GM19351 (cell line): ENCODE data around the gene RNF31.
A peak's percentile ranks its signal among the peaks of the same experiment; 100 is the strongest.
"Not testable (repeated sequence)": the region's sequence is repeated elsewhere in the genome, so short reads cannot be mapped to it uniquely, and the experiment has no call there.

Source experiments
- ATAC-seq: cut with Tn5 transposase; IDR thresholded peaks from one replicate; pipeline ENCODE4 v1.9.1; 2021; ENCODE audit warnings: mild to moderate bottlenecking, moderate library complexity; ENCODE audit not compliant: unreplicated experiment

Gene RNF31

DNA sequence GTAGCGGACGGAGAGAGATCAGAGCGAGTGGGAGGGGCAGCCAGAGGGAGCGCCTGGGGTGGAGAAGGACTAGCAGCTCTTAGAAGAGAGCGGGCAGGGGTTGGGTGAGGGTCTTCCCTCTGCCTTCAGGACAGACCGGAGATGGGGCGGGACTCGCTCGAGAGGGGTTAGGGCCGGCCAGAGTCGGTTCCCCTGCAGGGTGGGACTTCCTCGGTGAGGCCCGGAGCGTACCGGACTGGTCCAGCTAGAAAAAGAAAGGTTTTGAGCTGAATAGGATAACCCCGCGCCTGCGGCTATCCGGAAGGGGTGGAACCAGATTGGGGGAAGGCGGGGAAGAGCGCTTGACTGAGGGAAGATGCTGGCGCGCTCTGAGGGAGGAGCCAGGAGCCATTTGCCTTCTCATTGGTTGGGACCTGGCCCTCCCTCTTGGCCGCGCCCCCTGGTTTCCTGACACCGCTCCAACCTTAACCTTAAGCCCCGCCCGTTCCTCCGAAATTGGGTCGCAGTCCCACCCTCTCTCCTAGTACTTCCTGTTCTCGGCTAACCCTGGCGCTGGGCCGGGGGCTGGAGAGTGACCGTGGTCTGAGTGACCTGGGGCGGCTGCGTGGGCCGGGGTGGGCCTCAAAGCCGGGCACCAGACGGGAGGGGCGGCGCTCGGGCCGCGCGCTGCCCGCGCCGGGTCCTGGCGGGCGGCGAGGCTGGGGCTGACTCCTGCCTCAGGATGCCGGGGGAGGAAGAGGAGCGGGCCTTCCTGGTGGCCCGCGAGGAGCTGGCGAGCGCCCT is at the start of gene RNF31:
Gene RNF31 (plus strand): TSS at position 521 of the 783 bp plus-strand sequence. CDS start 201 bp downstream, at position 722.
- peak; percentile 80 for ATAC-seq

DNA sequence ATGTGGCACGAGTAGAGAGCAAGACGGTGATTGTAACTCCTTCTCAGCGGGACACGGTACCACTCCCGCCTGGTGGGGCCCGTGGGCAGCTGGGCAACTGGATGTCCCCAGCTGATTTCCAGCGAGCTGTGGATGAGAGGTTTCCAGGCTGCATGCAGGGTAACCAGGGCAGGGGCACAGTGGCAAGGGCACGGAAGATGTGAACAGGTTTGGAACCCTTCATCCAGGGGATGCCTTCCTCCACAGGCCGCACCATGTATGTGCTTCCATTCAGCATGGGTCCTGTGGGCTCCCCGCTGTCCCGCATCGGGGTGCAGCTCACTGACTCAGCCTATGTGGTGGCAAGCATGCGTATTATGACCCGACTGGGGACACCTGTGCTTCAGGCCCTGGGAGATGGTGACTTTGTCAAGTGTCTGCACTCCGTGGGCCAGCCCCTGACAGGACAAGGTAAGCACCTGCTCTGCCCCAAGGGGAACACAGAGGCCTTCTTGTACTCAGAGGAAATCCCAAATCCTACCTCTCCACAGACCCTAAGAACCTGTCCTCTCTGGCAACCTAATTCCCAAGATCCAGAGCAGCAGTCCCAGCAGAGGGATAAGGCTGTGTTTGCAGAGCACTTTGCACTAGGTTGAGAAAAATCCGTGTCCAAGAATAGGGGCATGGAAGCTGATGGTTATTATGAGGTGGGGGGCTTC is 48.9 kb upstream of the RNF31 start:
- no peak for ATAC-seq

DNA sequence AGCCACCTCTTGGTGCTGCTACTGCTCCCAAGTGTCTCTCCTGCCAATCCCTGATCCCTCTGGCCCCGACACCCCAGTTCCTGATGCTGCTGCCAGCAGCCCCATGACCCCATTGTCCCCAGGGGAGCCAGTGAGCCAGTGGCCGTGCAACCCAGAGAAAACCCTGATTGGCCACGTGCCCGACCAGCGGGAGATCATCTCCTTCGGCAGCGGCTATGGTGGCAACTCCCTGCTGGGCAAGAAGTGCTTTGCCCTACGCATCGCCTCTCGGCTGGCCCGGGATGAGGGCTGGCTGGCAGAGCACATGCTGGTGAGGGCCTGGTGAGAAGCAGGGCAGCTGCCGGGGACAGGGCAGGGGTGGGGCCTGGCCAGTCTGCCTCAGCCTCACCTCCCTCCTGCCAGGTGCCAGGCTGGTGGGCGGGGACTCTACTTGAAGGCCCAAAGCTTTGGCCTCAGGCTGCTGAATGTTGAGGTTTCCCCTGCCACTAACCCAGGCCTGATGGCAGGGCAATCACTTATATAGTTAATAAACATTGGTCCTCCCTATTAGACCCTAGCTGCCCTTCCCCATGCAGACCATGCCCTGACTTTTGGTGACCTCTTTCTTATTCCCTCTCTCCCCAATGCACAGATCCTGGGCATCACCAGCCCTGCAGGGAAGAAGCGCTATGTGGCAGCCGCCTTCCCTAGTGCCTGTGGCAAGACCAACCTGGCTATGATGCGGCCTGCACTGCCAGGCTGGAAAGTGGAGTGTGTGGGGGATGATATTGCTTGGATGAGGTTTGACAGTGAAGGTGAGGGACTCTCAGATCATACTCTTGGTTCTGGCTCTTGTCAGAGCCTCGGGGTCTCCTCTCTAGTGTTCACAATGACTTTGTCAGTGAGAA is 48.1 kb upstream of the RNF31 start:
- no peak for ATAC-seq

DNA sequence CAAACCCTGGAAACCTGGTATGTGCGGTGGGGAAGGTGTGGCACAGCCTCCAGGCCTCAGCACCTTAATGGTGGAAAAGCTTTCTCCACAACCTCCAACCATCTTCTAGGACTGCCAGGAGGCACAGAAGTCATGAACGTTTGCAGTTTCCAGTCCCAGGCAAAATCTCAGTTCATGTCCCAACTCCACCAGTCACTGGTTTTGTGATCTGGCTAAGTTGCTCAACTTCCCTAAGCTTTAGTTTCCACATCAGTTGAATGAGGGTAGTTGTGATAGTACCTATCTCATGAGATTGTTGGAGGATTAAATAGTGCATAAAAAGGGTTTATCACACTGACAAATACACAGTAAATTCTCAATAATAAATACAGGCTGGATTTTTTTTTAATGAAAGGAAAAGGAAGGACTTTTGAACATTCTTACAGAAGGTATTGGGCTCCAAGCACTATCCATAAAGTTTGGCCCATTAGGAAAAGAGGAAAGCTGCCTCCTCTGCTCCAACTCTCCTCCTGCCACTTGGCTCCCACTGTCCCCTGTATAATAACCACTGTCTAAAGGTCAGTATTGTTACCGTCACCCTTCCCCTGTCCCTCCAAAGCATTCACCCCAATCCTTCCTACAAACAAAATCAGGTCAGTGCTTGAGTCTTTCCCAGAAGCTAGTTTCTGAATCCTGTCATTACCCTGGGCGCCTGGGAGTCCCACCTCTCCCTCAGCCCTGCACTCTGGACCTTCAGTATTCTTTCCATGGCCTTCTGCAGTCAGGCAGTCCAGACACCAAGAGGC is 46.9 kb upstream of the RNF31 start:
- ATAC-seq, result no peak

DNA sequence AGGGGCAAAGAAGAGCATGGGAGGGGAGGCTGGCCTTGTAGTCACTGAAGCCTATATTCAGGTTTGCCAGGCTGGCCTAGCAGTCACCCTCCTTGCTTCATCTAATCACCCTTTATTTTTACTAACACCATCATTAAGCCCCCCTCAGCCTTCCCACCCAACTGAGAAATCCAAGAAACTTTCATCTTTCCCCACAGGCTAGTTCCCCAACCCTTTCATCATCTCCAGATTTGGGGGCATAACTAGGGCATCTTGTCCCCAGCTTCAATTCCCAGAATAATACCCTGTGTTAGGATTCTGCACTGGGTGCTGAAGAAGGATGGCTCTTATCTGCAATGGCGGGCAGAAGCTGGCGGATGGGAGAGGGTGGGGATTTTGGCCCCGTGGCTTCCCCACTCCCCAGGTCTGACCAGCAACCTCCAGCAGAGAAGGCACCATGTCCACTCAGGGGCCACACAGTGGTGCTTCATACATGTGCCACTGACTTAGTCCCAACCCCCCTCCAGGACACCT is 46.3 kb upstream of the RNF31 start:
- ATAC-seq, result no peak

DNA sequence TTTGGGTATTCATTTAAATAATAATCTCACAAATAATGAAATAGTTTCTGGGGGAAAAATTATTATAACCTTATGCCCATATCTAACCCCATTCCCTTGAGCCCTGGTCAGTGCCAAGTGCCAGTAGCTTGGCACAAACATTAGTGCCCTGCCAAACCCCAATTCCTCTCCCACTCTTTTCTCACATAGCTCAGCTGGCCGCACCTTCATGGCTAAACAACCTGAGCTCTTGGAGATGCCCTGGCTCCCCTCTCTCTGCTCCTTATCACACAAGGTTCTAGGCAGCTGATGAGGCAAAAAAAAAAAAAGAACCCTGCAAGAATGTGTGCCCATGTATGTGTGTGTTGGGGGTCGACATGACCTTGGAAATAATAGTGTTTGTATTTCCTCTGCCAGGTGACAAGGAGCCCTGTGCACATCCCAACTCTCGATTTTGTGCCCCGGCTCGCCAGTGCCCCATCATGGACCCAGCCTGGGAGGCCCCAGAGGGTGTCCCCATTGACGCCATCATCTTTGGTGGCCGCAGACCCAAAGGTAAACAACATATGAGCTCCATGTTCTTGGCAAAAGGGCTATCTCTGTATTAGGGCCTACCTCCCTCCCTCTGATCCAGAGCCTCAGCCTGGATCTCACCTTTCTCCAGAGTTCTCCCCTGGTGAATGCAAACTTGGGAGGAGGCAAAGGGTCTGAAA is 44.8 kb upstream of the RNF31 start:
- ATAC-seq, result no peak

DNA sequence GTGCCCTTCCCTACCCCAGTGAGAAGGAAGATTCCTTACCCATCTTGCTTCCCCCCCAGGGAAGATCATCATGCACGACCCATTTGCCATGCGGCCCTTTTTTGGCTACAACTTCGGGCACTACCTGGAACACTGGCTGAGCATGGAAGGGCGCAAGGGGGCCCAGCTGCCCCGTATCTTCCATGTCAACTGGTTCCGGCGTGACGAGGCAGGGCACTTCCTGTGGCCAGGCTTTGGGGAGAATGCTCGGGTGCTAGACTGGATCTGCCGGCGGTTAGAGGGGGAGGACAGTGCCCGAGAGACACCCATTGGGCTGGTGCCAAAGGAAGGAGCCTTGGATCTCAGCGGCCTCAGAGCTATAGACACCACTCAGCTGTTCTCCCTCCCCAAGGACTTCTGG is 43.8 kb upstream of the RNF31 start:
- ATAC-seq, result no peak

DNA sequence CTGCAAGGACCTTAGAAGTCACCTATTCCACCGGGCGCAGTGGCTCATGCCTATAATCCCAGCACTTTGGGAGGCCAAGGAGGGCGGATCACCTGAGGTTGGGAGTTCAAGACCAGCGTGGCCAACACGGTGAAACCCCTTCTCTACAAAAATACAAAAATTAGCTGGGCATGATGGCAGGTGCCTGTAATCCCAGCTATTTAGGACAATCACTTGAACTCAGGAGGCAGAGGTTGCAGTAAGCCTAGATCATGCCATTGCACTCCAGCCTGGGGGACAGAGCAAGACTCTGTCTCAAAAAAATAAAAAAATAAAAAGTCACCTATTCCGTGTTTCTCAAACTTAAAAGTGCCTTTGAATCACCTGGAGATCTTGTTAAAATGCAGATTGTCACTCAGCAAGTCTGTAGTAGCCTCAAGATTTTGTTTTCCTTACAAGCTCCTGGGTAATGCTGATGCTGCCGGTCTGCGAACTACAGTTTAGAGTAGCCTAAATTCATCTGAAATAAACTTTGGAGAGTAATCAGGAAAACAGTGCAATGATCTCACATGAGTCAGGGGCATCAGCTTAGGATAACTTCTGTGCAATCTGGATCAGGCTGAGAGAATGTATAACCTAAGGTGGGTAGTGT is 41.6 kb upstream of the RNF31 start:
- ATAC-seq, result not testable (repeated sequence)

DNA sequence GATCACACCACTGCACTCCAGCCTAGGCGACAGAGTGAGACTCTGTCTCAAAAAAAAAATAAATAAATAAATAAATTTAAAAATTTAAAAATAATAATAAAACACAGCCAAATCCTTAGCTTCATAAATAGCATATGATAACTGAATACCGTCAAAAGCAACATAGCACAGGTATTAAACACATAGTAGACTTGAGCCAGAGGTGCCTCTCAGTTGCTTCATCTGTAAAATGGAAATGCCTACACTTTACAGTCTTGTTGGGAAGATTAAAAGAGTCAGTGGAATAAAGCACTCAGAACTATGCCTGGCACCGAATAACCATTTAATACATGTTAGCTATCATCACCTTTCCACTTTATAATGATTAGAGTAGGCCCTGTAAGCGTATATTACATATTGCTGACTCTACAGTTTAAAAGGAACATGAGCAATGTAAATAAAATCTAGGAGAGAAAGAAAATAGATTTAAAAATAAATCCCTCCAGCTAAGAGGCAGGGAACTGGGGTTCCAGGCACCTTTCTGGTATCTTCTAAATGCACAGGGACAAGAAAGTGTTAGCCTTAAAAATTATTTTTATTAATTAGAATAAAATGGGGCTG is 40.5 kb upstream of the RNF31 start:
- ATAC-seq, result no peak

DNA sequence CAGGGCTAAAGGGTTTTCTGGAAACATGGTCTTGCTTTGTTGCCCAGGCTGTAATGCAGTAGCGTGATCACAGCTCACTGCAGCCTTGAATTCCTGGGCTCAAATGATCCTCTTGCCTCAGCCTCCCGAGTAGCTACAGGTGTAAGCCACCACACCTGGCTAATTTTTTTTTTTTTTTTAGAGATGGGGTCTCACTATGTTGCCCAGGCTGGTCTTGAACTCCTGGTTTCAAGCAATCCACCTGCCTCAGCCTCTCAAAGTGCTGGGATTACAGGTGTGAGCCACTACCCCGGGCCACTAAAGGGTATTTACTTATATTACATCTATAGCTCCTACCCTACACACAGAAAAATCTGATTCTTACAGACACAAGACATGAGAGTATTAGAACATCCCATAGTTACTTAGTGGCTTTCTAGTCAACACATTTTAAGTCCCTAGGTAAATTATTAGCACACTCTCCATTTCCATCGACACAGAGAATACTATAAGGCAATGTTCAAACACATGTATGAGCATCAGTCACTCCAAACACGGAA is 38.9 kb upstream of the RNF31 start:
- ATAC-seq, result peak; percentile 29

DNA sequence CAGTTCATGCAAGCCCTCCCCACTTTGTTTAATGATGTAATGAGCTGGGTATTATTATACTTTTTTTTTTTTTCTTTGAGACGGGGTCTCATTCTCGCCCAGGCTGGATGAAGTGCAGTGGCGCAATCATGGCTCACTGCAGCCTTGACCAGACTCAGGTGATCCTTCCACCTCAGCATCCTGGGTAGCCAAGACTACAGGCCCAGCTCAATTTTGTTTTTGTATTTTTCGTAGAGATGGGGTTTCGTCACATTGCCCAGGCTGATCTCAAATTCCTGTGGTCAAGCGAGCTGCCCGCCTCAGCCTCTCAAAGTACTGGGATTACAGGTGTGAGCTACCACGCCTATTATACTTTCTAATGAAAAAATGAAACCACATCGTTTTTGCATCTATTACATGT is 37.2 kb upstream of the RNF31 start:
- ATAC-seq, result no peak

DNA sequence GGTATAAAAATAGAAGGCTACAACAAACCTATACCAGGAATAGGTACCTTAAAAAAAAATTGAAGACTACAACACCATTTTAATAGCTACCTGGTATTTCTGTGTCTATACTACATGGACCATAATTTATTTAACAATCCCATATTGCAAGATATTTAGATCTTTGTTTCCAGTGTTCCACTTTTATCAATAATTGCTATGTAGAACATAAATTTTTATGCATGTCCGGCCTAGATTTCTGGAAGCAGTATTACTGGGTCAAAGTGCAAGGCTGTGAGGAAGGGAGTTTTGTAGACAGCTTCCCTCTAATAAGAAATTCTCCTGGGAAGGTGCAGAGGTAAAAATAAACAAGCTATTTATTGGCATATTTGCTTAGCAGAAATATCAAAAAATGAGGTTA is 36.8 kb upstream of the RNF31 start:
- no peak for ATAC-seq

DNA sequence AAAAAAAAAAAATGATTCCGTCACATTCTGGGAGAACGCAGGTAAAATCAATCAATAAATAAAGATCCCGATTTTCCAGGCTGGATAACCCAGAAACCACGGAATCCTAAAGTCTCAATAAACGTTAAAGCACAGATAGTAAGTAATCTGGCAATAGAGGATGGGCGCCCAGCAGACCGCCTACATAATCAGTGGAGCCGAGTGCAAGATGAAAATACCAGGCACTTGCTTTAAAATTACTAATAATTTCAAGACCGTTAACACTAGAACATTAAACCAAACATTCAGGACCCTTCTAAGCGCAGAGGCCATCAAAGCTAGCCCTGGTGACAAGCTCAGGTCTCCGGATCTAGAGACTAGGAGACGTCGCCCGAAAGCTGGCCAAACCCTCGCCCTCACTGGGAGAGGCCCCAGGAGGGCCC is 33.9 kb upstream of the RNF31 start:
- ATAC-seq, result no peak

DNA sequence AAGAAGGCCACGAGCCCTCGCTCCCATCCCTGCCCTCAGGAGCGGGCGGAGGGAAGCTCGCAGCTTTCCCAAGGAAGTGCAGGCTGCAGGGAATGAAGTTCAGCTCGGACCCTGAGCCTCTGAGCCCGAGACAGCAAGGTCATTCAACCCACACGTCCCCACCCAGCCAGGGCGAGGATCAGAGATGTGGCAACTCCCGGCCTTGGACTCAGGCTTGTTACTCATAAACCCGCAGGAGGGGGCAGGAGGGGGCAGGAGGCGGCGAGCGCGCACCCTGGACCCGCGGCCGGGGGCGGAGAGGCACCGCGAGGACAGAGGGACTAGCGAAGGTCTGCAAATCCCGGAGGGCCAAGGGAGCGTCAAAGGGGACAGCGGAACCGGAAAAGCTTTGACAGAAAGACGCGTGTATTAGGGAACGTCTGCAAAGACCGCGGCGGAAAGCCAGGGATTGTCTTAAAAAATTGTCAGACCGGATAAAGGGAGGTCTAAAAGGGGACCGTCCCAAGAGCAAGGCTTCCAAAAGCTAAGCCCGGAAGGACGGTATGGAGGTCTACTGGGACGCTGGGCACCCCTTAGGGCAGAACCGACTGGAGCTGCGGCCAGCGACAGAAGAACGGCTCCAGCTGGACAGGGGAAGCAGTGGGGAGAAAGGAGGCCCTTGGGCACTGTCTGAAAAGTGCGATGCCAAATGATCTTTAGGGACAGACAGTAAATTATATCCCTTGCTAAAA is 33.3 kb upstream of the RNF31 start:
- ATAC-seq, result peak; percentile 27

DNA sequence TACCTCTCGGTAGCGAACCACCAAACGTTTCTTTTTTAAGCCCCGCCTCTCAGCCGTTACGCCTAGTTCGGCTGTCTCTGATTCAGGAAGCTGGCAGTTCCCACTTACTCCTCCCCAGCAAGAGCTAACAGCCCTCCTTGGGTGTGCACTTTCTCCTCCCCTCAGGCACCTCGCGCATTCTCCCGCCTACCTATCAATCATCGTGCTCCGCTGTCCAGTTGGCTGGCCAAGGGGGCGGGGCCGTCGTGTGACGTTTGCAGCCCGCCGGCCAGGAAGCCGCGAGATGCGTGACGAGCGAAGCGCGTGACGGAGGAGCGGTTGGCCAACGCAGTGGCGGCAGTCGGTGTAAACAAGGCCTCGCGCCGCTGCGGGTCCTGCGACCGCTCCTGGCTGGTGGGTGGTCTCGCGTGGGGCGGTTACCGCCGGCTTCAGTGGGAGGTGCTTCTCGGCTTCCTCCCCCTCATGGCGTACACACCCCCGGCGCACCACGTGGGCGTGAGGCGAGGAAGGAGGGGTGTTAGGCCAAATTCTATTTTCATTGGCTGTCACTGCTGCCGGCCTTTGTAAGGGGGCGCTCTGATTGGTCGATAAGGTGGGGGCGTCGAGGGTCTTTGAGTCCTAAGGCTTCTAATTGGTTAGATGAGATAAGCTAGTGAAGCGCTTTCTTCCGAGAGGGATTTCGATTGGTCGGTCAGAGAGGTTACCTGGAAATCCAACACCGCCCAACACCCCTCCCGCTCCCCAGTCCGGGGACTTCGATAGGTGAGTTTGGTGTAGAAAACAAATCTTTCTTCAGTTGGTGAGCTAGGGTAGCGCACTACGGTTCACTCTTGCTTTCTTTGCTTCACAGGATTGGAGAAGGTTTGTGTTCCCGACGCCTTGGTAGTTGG is 32.5 kb upstream of the RNF31 start, which contains the start of the genes DCAF11 and NRL:
Gene DCAF11 (plus strand): TSS at position 246 of the 890 bp plus-strand sequence. CDS start 818 bp downstream, outside the sequence.
Gene NRL (minus strand): TSS at position 418 of the 890 bp plus-strand sequence. CDS start 32,101 bp downstream, outside the sequence.
- peak; percentile 83 for ATAC-seq

DNA sequence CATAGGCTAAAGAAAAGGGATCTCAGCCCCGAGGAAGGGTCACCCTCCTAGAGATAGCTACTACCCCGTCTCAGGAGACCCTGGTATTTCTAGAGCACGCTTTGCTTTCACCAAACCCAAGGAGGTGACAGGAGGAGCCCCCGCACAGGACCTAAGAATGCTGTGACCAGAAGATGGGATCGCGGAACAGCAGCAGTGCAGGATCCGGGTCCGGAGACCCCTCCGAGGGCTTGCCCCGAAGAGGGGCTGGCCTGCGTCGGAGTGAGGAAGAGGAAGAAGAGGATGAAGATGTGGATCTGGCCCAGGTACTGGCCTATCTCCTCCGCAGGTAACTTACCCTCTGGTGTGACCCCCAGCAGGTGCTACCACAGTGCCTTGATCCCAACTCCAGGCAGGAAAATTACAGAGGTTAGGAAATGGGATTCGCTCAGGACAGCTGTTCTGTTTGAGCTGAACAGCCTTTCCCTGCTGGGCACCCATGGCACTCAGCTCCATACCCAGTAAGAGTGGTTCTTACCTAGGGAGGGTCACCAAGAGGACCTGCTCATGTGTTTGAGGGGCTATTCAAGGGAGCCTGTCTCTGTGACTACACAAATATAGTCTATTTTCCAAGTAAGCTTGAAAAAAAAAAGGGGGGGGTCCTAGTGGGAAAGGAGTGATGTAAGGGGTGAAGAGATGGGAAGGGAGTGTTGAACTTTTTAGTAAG is 31.7 kb upstream of the RNF31 start:
- no peak for ATAC-seq
